GM10266 (cell line): Measurements from ENCODE around the gene GALNT17.
"Not testable (repeated sequence)": the region's sequence is repeated elsewhere in the genome, so short reads cannot be mapped to it uniquely, and the experiment has no call there.

Experiments
- DNase-seq: peaks from one replicate; pipeline ENCODE4 v3.0.0; 2012; ENCODE audit errors: extremely low spot score
- TF ChIP-seq, protein P1 (sequence below): IDR thresholded peaks from 2 replicates; pipeline ENCODE4 v1.5.1; 2012; ENCODE audit warnings: mild to moderate bottlenecking, low read depth; ENCODE audit not compliant: control insufficient read depth, insufficient read depth; ENCODE audit errors: missing control alignments

GALNT17 gene

DNA sequence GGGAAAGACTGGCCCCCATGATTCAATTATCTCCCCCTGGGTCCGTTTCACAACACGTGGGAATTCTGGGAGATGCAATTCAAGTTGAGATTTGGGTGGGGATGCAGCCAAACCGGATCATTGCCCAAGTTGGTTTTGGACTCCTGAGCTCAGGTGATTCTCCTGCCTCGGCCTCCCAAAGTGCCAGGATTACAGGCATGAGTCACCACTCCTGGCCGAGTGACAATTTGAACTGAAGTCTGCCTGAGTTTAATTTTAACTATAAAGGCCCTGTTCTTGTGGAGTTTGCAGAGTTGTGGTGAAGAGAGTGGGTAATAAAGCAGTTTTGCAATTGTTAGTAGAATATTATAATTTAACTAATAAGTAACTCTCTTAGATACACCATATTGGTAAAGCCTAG lies 78.3 kb downstream of the GALNT17 start:
- DNase-seq, result no peak
- TF ChIP-seq, protein P1, sequence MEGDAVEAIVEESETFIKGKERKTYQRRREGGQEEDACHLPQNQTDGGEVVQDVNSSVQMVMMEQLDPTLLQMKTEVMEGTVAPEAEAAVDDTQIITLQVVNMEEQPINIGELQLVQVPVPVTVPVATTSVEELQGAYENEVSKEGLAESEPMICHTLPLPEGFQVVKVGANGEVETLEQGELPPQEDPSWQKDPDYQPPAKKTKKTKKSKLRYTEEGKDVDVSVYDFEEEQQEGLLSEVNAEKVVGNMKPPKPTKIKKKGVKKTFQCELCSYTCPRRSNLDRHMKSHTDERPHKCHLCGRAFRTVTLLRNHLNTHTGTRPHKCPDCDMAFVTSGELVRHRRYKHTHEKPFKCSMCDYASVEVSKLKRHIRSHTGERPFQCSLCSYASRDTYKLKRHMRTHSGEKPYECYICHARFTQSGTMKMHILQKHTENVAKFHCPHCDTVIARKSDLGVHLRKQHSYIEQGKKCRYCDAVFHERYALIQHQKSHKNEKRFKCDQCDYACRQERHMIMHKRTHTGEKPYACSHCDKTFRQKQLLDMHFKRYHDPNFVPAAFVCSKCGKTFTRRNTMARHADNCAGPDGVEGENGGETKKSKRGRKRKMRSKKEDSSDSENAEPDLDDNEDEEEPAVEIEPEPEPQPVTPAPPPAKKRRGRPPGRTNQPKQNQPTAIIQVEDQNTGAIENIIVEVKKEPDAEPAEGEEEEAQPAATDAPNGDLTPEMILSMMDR, result no peak

DNA sequence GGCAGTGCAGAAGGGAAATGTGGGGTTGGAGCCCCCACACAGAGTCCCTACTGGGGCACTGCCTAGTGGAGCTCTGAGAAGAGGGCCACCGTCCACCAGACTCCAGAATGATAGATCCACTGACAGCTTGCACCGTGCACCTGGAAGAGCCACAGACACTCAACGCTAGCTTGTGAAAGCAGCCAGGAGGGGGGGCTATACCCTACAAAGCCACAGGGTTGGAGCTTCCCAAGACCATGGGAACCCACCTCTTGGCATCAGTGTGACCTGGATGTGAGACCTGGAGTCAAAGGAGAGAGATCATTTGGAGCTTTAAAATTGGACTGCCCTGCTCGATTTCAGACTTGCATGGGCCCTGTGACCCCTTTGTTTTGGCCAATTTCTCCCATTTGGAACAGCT lies 80.5 kb downstream of the GALNT17 start:
- DNase-seq, result not testable (repeated sequence)

DNA sequence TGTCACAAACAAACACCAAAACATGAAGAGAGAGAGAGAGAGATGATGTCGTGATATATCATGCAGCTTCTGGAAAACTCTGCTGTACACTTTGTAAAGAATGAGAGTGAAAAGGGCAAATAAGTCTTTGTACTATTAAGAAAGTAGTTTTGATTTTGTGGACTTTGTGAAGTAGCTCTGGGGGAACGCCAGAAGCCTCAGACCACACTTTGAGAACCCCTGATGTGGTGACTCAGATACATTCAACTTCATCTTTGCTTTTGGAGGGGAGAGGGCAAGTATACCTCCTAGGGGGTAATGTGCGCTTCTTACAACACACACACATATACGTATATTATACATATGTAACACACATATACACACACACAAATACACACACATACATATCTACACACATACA lies 84.3 kb downstream of the GALNT17 start:
- TF ChIP-seq, protein P1, result no peak
- DNase-seq, result no peak

DNA sequence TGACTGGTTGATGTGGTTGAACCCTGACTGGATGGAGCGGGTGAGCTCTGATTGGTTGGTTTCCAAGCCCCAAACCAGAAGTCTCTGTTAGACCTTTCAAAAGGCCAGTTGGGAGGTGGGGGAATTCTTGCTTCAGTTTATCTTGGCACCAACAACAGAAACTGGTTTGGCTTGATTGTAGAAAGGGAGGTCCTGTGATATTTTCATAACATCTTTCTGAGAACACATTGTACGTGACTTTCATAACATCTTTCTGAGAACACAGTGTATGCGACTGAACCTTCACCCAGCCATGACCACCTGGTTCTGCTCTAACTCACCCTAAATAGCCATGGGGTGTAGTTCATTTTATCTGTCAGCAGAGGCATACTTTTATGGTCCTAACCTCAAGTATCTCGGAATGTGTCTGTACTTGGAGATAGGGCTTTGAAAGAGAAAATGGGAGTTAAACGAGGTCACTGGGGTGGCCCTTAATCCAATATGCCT lies 88.3 kb downstream of the GALNT17 start:
- no peak for DNase-seq
- TF ChIP-seq, protein P1, result no peak

DNA sequence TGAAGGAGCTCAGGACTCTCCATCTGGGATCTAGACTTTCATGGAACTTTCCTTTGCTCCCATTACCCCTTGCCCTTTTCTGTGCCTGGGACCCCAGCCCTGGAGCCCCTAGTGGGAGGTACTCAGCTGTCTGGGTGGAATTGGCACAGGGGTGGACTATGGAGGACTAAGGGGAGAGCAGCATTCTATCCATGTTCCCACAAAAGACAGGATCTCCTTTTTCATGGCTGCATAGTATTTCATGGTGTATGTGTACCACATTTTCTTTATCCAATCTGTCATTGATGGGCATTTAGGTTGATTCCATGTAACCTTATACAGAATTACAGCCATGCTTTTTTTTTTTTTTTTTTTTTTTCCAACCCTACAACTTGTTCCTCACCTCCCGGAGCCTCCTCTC lies 89.1 kb downstream of the GALNT17 start:
- TF ChIP-seq, protein P1, result no peak
- no peak for DNase-seq

DNA sequence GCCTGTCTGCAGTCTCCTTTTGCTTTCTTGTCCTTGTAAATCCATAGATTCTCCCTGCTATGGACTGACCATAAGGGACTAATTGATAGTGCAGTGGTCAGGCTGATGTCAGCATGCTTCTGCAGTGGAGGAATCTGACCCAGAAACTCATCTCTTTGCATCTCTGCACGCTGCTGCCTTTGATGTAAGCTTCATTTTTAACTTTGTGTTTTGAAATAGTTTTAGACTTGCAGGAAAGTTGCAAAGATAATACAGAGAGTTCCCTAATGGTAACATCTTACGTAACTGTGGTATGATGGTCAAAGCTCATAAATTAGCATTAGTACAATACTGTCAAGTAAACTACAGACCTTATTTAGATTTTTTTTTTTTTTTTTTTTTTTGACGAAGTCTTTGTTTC lies 89.6 kb downstream of the GALNT17 start:
- TF ChIP-seq, protein P1, result no peak
- DNase-seq, result no peak

DNA sequence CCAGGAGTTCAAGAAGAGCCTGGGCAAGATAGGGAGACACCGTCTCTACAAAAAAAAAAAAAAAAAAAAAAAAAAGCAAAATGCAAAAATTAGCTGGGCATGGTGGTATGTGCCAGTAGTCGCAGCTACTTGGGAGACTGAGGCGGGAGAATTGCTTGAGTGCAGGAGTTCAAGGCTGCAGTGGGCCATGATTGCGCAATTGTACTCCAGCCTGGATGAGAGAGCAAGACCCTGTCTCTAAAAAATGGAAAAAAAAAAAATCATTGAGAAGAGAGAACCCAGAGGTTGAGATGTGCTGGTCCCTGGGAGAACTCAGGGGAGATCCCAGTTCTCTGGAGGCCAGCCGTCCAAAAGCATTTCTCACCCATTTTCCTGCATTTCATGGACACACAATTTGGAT lies 95.2 kb downstream of the GALNT17 start:
- TF ChIP-seq, protein P1, result no peak
- DNase-seq, result no peak

DNA sequence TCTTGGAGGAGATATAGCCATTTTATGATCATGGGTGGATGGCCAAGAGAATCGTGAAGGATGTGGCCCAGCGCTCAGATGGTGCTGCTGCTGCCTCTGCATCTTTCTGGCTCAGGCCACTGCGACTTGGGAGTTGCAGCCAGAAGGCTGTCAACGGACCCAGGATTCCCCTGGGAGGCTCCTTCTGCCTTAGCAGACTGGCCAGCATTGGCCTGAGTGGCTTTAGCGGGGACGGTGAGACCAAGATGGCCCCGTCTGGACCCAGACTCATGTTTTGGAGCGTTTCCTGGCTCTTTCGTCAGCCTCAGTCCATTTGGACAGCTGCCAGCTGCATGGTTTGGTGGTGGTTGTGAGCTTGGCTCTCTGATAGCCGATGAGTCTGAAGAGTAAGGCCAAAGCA lies 97.2 kb downstream of the GALNT17 start:
- no peak for DNase-seq
- TF ChIP-seq, protein P1, result no peak
